Vagina (tissue), 2 donors: Measurements from ENCODE around the gene COIL.

Source experiments
- CTCF ChIP-seq, 3 experiments: fragments of 450-650 bp in 2 of 3; fragments of 200-600 bp in 1 of 3; sonication (generic) in 1 of 3; IDR thresholded peaks; one replicate each; pipeline ENCODE4 v1.5.1; 2017 to 2019; ENCODE audit warnings: antibody characterized with exemption in 3 of 3, mild to moderate bottlenecking in 2 of 3, moderate library complexity in 2 of 3
- POLR2AphosphoS5 ChIP-seq, 2 donors: sonication (generic); formaldehyde crosslinking; IDR thresholded peaks; one replicate each; pipeline ENCODE4 v1.9.0; 2017; ENCODE audit warnings: antibody characterized with exemption in 2 of 2, mild to moderate bottlenecking in 2 of 2, low read depth in 1 of 2; ENCODE audit not compliant: insufficient read depth in 1 of 2

DNA sequence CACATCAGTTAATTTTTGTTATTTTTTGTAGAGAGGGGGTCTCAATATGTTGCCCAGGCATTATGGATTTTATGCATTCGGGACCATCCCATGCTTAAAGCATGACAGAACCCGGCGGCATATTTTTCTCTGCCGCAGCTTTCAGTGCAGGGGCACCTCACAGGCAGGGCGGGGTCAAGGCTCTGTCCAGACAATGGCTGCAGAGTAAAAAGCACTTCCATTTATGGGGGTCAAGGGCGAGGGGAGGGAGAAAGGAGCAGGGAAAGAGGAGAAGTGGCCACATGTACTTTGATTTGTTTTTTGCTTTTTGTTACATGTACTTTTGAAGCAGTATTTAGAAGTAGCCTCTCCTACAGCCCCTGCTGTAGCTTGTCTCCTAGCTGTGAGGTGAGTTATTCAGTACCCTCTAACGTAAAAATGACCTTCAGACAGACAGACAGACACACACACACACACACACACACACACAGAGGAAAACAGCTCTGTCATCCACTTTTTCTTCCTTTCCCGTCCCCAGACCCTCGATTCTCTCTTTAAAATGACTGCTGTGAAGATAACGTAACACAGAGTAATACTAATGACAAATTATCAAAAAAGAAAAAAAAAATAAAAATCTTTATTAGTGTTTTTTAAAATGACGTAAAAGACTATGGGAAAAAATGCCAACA, 16.2 kb upstream of the COIL start:
- TF ChIP-seq CTCF (IDR thresholded peaks at IDR 0.05) (no peak), POLR2AphosphoS5 (IDR thresholded peaks at IDR 0.05; ENCODE audit: insufficient read depth in 1 of 2, low read depth in 1 of 2) (no peak)
